Measurements from ENCODE around the gene OCA2.

Gene OCA2

DNA sequence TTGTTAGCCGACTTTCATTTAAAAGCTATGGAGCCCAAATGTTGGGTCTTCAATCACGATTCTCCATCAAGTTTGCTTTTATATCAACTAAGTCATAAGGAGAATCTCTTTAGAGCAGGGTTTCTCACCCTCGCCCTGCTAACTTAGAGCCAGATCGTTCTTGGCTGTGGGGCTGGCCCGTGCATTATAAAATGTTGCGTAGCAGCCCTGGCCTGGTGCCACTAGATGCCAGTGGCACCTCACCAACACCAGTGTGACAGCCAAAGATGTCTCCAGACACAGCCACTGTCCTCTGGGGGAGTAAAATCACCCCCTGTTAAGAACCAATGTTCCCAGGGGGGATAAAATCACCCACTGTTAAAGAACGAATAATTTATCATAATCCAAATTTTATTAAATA, 226.1 kb downstream of the OCA2 start:
- no peak for TF ChIP-seq POLR2AphosphoS5 (IDR thresholded peaks at IDR 0.05; ENCODE audit: low read depth, low read length)
- no peak for TF ChIP-seq FOXP2 (optimal IDR thresholded peaks at IDR 0.05; ENCODE audit: borderline replicate concordance, extremely low read depth, extremely low read length, insufficient read depth)

DNA sequence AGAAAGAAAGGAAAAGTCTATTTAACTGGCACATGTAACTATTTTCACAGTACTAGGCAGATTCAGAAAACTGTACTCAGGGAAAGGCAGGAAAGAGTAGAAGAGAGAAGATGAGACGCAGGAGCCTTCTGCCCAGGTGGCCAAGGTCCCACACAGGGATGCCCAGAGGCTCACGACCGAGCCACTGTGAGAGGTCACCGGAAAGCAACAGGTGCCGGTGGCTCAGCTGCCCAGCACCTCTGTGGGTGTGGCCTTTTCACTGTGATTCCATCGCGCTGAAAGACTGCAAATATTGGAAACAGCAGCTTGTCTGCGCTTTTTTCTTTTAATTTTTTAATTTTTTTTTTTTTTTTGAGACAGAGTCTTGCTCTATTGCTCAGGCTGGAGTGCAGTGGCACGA, 226.8 kb downstream of the OCA2 start:
- TF ChIP-seq TAF1 (IDR thresholded peaks at IDR 0.05; ENCODE audit: borderline replicate concordance, insufficient read depth, low read length) (no peak), SIN3A (IDR thresholded peaks at IDR 0.05; ENCODE audit: borderline replicate concordance, insufficient read depth, low read length) (no peak), FOXP2 (optimal IDR thresholded peaks at IDR 0.05; ENCODE audit: borderline replicate concordance, extremely low read depth, extremely low read length, insufficient read depth) (no peak), POLR2AphosphoS5 (IDR thresholded peaks at IDR 0.05; ENCODE audit: low read depth, low read length) (no peak)
- TF ChIP-seq, protein P1, sequence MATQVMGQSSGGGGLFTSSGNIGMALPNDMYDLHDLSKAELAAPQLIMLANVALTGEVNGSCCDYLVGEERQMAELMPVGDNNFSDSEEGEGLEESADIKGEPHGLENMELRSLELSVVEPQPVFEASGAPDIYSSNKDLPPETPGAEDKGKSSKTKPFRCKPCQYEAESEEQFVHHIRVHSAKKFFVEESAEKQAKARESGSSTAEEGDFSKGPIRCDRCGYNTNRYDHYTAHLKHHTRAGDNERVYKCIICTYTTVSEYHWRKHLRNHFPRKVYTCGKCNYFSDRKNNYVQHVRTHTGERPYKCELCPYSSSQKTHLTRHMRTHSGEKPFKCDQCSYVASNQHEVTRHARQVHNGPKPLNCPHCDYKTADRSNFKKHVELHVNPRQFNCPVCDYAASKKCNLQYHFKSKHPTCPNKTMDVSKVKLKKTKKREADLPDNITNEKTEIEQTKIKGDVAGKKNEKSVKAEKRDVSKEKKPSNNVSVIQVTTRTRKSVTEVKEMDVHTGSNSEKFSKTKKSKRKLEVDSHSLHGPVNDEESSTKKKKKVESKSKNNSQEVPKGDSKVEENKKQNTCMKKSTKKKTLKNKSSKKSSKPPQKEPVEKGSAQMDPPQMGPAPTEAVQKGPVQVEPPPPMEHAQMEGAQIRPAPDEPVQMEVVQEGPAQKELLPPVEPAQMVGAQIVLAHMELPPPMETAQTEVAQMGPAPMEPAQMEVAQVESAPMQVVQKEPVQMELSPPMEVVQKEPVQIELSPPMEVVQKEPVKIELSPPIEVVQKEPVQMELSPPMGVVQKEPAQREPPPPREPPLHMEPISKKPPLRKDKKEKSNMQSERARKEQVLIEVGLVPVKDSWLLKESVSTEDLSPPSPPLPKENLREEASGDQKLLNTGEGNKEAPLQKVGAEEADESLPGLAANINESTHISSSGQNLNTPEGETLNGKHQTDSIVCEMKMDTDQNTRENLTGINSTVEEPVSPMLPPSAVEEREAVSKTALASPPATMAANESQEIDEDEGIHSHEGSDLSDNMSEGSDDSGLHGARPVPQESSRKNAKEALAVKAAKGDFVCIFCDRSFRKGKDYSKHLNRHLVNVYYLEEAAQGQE (IDR thresholded peaks at IDR 0.05; ENCODE audit: insufficient read depth in 1 of 2, low read depth in 2 of 2, low read length in 2 of 2): no peak

DNA sequence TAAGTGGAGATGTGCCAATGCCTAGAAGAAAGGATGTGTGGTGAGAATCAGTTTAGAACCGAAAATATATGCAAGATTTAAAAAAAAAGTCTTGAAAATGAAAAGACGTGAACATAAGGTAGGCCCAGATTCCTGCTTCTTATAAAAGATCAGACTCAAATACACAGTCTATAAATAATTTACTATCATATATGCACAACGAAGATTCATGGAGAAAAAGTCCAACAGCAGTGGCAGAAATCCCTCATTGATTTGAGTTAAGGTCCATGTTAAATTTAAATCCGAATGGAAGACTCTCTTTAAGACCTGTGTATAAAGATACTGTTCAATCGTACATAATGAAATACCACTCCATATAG, 227.2 kb downstream of the OCA2 start:
- no peak for TF ChIP-seq FOXP2 (optimal IDR thresholded peaks at IDR 0.05; ENCODE audit: borderline replicate concordance, extremely low read depth, extremely low read length, insufficient read depth)
- no peak for TF ChIP-seq SIN3A (IDR thresholded peaks at IDR 0.05; ENCODE audit: borderline replicate concordance, insufficient read depth, low read length)
- TF ChIP-seq TAF1 (IDR thresholded peaks at IDR 0.05; ENCODE audit: borderline replicate concordance, insufficient read depth, low read length): no peak
- TF ChIP-seq, protein P1 (IDR thresholded peaks at IDR 0.05; ENCODE audit: insufficient read depth in 1 of 2, low read depth in 2 of 2, low read length in 2 of 2): no peak
- TF ChIP-seq POLR2AphosphoS5 (IDR thresholded peaks at IDR 0.05; ENCODE audit: low read depth, low read length): no peak

DNA sequence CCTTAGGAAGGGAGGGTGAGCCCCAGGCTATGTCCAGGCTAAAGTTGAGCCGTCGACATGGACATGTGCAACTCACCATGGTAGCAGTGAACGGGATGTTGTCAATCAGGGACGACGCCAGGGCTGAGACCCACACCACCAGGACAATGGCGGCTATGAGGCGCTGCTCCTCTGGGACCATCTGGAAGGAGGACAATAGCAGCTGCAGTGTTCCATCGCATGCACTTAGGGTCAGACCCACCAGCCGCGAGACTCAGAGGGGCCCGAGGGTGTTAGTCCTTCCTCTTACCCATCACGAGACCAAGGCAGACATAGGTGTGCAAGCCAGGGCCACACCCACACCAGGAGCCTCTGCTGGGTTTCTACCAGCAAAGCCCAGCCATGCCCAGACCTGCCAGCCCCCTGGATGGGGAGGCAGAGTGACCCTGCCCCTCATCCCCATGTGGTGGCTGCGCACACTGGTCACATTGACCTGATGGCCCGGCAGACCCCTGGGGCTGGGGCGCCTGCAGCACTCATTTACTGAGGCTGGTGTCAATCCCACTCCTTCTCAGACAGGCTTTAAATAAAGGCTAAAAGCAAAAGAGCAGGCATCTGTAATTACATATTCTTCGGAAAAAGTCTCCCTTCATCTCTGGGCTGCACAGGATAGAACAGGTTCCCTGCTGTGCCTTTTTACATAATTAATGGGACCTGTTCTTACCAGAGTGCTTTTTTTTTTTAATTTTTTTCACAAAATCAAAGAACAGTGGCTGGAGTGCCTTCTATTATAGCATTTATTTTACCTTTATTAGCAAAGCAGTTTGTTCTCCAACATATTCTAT, 227.8 kb downstream of the OCA2 start:
- TF ChIP-seq TAF1 (IDR thresholded peaks at IDR 0.05; ENCODE audit: borderline replicate concordance, insufficient read depth, low read length): no peak
- TF ChIP-seq, protein P1 (IDR thresholded peaks at IDR 0.05; ENCODE audit: insufficient read depth in 1 of 2, low read depth in 2 of 2, low read length in 2 of 2): no peak
- TF ChIP-seq FOXP2 (optimal IDR thresholded peaks at IDR 0.05; ENCODE audit: borderline replicate concordance, extremely low read depth, extremely low read length, insufficient read depth): no peak
- no peak for TF ChIP-seq POLR2AphosphoS5 (IDR thresholded peaks at IDR 0.05; ENCODE audit: low read depth, low read length)
- TF ChIP-seq SIN3A (IDR thresholded peaks at IDR 0.05; ENCODE audit: borderline replicate concordance, insufficient read depth, low read length): no peak

DNA sequence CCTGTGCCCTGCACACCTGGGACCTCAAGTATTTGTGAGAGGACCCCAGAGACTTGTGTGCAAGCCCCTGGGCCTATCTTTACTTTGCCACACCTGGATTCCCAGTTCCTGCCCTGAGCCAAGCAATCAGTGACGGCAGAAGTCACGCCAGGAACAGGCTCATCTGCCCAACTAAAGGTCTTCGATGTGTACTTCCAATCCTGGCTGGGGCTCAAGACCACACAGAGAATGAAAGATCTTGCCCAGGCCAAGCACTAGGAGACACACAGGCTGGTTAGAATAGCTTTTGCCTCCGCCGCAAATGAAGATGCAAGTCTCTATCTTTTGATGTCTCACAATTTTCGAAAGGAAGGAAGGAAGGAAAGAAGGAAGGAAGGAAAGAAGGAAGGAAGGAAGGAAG, 228.8 kb downstream of the OCA2 start:
- TF ChIP-seq, protein P1 (IDR thresholded peaks at IDR 0.05; ENCODE audit: insufficient read depth in 1 of 2, low read depth in 2 of 2, low read length in 2 of 2): no peak
- TF ChIP-seq TAF1 (IDR thresholded peaks at IDR 0.05; ENCODE audit: borderline replicate concordance, insufficient read depth, low read length): no peak
- no peak for TF ChIP-seq POLR2AphosphoS5 (IDR thresholded peaks at IDR 0.05; ENCODE audit: low read depth, low read length)
- no peak for TF ChIP-seq FOXP2 (optimal IDR thresholded peaks at IDR 0.05; ENCODE audit: borderline replicate concordance, extremely low read depth, extremely low read length, insufficient read depth)
- no peak for TF ChIP-seq SIN3A (IDR thresholded peaks at IDR 0.05; ENCODE audit: borderline replicate concordance, insufficient read depth, low read length)

Measured in PFSK-1 (cell line).